GM19328 (cell line): ENCODE measurements around the gene ERBB4.
"Not testable (repeated sequence)": the region's sequence is repeated elsewhere in the genome, so short reads cannot be mapped to it uniquely, and the experiment has no call there.

Experiments
- ATAC-seq: cut with Tn5 transposase; IDR thresholded peaks from one replicate; pipeline ENCODE4 v1.9.1; 2021; ENCODE audit warnings: mild to moderate bottlenecking, moderate library complexity; ENCODE audit not compliant: unreplicated experiment

The ERBB4 gene

DNA sequence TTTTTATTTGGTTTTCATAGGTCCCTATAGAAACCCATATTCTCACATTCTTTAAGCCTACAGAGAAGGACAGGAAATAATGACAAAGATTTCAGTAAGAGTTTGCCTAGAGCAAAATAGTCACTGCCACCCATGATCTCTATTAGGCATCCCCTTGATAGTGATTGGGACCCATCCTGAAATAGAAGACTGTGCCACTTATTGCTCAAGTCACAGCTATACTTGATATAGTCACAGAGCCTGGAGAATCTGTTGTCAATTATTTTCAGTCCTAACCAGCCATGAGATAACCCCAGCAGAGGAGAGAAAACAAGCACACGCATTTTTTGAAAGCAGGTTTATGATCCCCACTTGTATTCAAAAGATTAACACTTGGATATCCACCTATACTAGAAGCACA, 8.2 kb downstream of the ERBB4 start:
- ATAC-seq, result no peak

DNA sequence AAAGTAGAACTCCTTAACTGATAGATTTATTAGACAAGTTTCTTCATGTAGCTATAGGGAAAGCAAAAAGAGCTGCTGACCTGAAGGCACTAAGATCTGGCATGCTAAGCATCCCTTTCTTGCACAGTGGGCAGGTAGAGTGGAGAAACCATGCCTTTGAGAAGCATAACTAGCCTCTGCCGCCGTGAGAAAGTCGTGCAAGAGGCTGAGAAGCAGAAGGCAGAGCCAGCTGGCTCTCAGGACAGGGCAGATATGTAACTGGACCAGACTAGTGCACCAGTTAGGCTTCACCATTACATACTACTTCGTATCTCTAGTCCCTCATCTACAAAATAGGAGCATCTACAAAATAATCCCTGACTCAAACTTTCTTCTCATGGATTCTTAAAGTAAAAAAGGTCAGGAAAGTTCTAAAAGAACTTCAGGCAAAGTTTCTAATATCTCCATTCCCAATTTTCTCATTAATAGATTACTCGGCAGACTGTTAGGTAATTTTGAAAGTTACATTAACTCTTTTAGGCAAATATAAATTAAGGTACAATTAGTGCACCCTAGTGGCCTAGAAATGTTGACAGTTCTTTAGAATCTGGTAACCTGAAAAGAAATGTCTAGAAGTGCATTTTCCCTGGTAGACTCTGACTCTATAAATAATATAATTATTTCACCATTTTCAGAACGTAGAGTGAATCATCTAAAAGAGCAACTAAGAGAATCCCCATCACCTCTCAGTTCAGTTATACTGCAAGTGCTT, 10.3 kb downstream of the ERBB4 start:
- ATAC-seq, result no peak

DNA sequence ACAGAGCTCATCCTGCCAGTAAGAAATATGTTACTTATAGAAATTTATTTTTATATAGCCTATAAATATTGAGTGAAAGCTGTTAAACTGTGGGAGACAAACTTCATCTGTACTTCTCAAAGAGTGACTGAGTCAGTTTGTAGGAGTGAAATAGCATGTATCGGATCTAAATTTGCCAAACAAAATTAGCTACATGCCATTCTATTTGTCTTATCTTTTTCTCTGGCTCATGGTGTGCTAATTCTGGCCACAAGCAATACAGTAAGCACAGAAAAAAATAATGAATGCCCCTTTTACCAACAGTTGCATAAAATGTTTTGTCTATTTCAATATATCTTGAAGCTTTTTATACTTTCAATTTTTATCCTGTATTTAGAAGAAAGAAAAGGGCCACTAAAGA, 12.5 kb downstream of the ERBB4 start:
- ATAC-seq, result no peak

DNA sequence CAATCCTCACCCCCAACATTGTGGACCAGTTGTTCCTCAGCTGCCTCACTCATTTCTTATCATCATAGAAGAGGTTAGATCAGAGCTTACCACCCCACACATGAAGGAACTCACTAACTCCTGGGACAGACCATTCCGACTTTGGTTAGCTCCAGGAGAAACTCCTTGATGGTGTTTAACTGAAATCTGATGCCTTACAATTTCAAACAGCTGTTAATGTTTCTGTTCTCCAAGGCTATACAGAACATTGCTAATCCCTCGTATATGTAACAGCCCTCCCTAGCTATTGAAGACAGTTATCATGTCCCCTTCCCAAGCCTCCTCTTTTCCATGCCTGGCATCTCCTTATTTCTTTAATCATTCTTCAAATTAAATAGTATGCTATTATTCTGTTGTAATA, 14.8 kb downstream of the ERBB4 start:
- no peak for ATAC-seq

DNA sequence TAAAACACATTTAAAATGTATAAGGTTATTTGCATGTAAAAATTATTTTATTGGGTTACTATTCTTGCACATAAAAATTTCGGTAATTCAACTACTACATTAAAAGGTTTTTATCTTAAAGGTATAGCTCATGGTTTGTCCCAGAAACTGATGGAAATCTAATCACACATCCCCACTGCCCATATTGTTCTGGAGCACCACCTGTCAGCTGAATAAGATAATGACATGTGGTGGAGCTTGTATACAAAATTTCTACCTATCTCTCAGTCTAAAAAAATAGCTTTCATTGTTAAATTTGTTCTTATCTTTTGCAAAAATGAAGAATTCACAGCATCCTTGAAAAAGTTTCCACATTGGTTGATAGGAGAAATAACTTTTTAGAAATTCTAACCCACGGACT, 18.3 kb downstream of the ERBB4 start:
- no peak for ATAC-seq

DNA sequence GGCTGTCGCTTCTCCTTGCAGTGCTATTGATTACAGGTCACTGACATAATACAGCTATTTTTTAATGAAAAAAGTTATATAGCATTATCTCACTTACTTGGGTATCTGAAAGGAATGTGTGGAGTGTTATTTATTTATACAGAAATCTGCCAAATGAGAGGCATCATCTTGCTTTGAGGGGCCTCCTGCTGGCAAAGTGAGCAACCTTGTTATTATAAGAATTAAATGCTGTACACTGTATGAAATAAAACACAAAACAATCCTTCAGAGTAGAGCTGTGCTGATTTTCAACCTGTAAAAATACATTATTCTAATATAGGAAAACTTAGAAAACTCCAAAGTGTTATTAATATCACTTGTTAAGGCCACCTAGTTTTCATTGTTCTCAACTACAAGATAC, 20.9 kb downstream of the ERBB4 start:
- ATAC-seq, result no peak

DNA sequence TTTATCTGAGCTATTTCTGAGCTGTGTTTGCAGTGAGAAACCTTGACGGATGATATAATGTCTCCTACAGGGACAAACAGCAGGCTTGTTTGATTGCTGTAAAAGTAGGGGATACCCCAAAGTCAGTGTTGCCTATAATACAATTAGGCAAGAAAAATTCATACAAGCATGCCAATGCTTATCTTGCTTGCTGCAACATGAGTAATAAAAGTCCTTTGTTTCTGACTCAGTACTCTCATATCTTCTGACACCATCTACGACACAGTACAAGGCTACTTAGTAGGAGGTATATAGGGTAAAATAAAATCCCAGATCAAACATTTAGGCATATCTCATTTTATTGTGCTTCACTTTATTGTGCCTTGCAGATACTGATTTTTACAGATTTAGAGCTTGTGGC, 33.0 kb downstream of the ERBB4 start:
- no peak for ATAC-seq

DNA sequence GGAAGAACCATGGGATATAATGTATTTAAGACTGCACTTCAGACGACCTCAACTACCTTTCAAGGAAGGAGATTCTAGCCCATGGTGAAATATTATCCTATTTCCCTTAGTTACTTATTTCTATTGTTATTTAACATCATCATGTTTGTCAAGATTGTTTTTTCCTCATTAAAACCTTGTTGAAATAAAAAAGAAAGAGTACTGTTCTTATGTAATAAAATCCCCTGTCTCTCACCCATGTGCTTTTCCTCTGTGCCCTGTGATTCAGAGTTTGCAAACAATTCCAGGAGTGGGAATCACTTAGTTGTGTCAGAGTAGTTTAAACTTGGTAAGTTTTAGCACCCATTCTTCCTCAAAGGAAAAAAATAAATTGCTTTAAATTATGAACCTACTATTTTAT, 43.6 kb downstream of the ERBB4 start:
- no peak for ATAC-seq

DNA sequence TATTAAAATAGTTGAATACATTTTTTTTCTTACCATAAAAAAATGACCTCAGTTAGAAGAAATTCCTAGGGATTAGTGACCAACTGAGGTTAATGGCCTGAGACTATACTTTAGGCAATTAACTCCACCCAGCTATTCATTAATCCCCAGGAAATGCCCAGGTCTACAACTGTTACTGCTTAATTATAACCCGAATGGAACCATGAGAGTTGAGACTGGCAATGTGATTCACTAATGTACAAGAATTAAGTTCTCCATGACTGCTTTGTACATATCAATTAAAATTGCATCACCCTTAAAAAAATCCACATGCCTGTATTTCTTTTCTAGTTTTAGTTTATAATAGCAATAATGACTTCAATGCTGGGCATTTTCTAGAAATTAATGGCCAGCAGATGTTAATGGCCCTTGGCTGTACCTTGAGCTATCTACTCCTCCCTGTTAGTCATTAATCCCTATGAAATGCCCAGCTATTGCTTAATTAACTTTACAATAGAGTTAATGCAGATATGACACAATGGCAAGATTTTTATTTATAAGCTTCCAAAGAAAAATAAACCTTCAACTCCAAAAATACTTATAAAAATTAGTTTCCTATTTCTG, 44.1 kb downstream of the ERBB4 start:
- ATAC-seq, result no peak

DNA sequence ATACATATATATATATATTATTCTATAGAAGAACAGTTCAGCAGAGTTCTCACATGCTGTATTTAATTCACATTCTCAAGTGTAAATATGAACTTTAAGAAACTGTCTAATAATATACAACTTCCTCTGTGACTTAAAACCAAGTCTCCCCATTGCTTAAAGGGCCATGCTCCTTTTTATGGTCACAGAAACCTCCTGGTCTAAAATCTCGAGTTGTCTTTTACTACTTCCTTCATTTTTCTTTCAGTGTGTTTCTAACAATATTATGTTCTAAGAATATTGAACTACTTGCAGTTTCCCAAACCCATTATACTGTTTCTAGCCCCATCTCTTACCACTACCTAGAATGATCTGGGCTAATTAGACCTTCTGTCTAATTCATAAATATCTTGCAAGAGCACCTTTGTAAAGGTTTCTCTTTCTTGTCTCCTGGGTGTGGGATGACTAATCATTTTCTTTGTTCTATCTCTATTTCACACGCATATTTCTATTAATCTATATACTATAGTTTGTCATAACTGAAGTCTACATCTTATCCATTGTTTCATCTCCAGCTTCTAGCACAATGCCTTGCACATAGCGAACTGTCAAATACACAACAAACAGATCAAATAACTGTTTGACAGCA, 48.8 kb downstream of the ERBB4 start:
- no peak for ATAC-seq

DNA sequence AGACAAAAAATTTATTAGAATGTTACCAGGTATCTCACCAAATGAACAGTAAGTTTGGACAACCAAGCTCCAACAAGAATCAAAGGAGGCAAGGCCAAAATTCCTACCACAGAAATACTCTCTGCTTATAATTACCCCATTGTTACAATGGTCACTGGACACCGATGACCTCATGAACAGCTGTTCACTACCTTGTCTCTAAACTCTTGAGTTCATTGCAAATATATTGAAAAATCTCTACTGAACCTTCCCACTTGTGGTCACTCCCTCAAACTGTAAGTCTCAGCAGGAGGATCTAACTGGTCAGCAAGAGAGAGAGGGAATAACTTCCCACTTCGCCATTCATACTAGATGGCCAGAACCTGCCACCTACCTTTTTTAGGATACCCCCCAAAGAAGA, 50.0 kb downstream of the ERBB4 start:
- no peak for ATAC-seq

DNA sequence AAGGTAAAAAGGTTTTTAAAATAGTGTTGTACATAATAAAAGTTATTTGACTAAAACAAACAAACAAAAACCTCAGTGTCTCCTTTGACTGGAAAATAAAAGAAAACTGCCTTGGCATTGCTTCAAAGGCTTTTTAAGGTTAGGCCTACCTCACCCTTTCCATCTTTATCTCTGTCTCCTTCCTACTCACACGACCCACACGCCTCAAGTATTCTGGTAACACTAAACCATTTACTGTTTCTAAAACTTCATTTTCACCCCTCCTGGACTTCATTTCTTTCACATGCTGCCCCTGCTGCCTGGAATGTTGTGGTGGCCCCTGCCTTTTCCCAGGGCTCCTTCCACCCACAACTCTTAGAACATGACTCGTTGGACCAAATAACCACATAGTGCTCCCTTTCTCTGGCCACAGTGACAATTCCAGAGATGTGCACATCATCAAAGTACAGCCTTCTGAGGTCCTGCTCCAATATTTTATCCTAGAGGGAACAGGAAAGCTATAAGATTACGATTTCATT, 54.0 kb downstream of the ERBB4 start:
- no peak for ATAC-seq

DNA sequence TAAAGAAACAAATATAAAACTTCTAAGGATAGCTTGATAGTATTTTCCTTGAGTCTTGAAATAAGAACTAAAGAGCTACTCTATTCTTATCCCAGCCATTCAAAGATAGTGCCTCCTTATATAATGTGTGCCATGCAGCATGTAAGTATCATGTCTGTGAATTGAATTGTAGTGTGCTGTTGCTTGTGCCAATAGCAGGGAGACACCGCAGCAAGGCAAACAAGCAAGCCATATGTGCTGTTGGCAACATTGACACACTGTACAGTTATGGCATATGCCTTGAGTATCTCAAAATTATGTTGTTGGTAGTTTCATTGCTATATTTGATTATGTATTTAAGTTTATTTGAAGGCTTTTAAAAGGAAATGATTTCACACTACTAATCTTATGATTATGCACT, 58.2 kb downstream of the ERBB4 start:
- no peak for ATAC-seq

DNA sequence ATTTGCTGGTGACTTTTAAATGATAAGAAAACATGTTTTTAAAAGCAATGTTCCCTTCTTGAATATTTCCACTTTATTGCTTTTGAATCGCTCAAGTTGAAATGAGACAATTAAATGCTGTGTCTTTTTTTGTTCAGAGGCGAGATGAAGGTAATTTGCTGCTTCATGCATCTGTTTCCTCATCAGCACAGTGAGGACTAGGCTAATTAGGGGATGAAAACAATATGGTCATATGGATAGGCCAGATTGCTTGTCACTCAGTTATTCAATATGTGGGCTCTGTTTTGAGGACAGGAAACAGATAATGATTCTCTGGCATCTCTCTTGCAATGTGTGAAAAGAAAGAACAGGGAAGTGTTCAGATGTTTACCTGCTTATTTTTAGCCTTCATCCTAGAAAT, 61.0 kb downstream of the ERBB4 start:
- no peak for ATAC-seq

DNA sequence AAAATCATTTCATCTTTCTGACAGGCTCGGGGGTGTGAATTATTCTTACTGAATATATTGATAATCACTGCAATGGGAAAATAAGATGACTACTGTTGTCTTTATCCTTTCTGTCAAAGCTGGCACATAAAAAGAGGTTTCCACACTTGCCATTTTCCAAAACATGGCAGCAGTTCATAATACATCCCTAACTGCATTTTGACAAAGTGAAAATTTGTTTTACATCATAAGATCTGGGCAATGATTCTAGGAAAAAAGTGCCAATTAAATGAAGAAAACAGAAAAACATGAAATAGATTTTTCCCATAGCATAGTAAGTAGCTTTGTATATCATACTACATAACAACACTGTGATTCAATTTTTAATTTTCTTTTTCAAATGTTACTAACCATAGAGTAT, 65.4 kb downstream of the ERBB4 start:
- ATAC-seq, result no peak

DNA sequence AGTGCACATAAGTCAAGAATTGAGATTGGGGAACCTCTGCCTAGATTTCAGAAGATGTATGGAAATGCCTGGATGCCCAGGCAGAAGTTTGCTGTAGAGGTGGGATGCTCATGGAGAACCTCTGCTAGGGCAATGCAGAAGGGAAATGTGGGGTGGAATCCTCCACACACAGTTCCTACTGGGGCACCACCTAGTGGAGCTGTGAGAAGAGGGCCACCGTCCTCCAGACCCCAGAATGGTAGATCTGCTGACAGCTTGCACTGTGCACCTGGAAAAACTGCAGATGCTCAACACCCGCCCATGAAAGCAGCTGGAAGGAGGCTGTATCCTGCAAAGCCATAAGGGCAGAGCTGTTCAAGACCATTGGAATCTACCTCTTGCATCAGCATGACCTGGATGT, 71.1 kb downstream of the ERBB4 start:
- ATAC-seq, result not testable (repeated sequence)

DNA sequence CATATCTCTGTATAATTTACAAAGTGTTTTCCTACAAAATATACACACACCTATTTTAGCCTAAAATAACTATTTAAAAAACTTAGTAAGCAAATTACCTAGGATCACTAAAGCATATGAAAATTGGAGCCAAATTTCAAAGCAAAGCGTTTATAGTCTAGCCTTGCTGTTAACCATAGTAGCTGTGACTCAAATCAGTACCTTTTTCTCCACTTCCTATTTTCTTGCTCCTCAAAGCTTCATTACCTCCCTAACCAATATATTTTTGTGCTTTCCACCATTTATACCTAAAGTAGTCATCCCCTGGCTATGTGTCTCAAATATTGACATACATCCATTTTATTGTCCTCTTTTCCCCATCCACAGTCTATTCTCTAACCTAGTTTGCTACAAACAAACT, 73.1 kb downstream of the ERBB4 start:
- no peak for ATAC-seq

DNA sequence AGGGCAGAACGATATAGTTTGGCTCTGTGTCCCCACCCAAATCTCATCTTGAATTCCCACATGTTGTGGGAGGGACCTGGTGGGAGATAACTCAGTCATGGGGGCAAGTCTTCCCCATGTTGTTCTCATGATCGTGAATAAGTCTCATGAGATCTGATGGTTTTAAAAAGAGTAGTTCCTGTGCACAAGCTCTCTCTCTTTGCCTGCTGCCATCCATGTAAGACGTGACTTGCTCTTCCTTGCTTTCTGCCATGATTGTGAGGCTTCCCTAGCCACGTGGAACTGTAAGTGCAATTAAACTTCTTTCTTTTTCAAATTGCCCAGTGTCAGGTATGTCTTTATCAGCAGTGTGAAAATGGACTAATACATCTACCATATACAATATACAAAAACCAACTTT, 76.9 kb downstream of the ERBB4 start:
- ATAC-seq, result not testable (repeated sequence)

DNA sequence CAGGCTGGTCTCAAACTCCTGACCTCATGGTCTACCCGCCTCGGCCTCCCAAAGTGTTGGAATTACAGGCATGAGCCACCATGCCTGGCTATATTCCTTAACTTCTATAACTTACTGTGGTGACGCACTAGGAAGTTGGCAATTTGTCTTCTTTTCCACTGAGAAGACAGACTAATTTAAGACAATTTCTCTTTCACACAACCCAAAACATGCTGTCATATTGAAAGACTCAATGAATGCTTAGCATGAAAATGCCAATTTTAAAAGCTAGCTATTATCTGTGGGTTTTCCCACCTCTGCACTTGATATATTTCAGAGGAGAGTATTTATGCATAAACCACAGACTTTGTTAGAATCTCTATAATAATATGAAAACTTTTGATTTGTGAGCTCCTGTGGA, 84.5 kb downstream of the ERBB4 start:
- no peak for ATAC-seq

DNA sequence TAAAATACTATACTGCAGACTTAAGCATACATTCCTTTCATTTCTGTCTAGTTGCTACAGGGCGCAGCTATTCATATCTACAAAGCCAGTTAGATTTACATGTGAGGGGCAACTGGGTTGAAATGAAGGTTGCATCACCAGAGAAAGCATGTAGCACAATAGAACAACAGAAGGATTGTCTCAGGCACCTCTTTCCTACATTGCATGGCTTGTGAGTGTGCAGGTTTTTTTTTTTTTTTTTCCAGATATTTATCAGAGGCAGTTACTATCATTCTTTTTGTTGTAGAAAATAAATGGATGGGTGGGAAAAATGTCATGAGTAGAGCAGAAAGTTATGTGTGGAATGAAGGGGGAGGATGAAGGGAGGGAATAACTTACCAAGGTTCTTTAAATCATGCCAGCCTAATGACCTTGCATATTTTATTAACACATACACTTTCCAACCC, 86.8 kb downstream of the ERBB4 start:
- ATAC-seq, result no peak

DNA sequence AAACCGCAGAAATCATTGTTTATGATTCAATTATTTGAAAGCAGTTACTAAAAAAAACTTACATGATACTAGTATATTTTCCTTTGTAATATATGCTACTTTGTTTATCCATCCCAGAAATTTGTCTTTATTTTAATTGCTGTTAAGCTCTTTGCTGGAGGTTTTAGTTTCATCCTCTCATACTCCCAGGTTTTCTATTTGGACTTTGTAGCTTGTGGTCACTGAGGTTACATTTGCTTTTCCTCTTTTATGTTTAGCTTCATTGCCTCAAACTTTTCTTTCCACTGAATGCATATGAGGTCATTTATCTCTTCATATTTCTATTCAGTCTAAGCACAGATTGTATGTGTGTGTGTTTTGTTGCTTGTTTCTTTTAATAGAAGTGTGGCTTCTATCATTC, 89.9 kb downstream of the ERBB4 start:
- no peak for ATAC-seq

DNA sequence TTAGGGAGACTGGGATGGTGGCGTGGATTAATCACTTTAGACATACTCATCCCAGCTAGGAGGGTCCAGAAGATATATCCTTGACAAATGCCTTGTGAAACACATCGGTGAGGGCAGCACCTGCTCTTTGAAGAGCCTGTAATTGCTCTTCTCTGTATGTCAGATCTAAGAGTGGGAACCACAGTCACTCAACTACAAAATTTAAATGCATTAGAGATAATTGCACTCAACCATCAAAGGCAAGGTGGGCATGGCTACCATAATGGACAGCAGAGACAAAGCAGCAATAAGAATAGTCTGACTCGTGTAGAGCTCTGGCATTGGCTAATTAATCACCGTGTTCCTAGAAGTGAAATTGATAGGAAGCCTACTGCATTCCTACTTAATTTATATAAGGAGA, 96.8 kb downstream of the ERBB4 start:
- ATAC-seq, result no peak
